ENCODE measurements around the gene EPB41L5. TPM values are rescaled to one million over a fixed set of nuclear protein-coding genes. Genes with fewer than 3 reads are reported as not detected.

Gene EPB41L5
- total and polyA plus RNA-seq, 9 of the 15 experiments (the other 6 are each of a cell fraction or from before 2014, with no cell fraction given), result 2.3 to 14.1 (median 8.2) TPM

GRCh38 chr2:120105360-120105759, 92.5 kb downstream of the EPB41L5 start:
- POLR2A ChIA-PET, result no interaction called here
- ATAC-seq (no peak), FAIRE-seq (no peak), DNase-seq (ENCODE audit: extremely low read depth in 1 of 4, low spot score in 3 of 4) (no peak)
- H3K27me3 ChIP-seq (ENCODE audit: control insufficient read depth in 2 of 2, insufficient read depth in 2 of 2, low read length in 2 of 2), result no peaks in the 10 kb centered on the region
- CTCF ChIA-PET (ENCODE audit: low intra/inter-chr PET ratio), result no interaction called here
- WGBS (ENCODE audit: insufficient coverage, low coverage, missing lambda C conversion rate), result 76% methylated on average over 2 of the region's 2 CpGs
- no TSS peak for BruUV-seq (replicated peaks)
- no peak overlapping the region for H3K4me3 ChIP-seq
- no peaks in the 10 kb centered on the region; a peak in 1 of 5 replicates for H3K4me1 ChIP-seq (replicated peaks in 1 of 2; ENCODE audit: control insufficient read depth in 2 of 2, insufficient read depth in 2 of 2, low read length in 2 of 2)
- no peaks in the 10 kb centered on the region for H3K36me3 ChIP-seq (ENCODE audit: control insufficient read depth, insufficient read depth, low read length)
- no peak overlapping the region for H3K9ac ChIP-seq (ENCODE audit: insufficient read depth in 1 of 2, low read depth in 2 of 2, low read length in 2 of 2)
- no peaks in the 10 kb centered on the region for H3K9me3 ChIP-seq (replicated peaks; ENCODE audit: control insufficient read depth, insufficient read depth, low read depth, low read length)
- TF ChIP-seq CLOCK (CRISPR knock-in tag; IDR thresholded peaks at IDR 0.05; ENCODE audit: borderline replicate concordance), result no peak
- intact Hi-C loops (cut with micrococcal nuclease) (no loop called here), in situ Hi-C loops (cut with MboI) (no loop called here)
- H3K9me1 ChIP-seq (ENCODE audit: control insufficient read depth, insufficient read depth, low read length), result no peaks in the 10 kb centered on the region
- no peak overlapping the region for H3K4me2 ChIP-seq (ENCODE audit: insufficient read depth, low read length)
- H4K20me1 ChIP-seq (replicated peaks; ENCODE audit: control insufficient read depth, insufficient read depth, low read length), result 0 out of 2 replicates have a peak, but pooled peaks cover 3% of the 10 kb centered on the region
- H2AFZ ChIP-seq (ENCODE audit: low read depth, low read length), result no peak overlapping the region
- H3K27ac ChIP-seq (ENCODE audit: extremely low read depth, low read depth, low read length), result no peak overlapping the region
- no peaks in the 10 kb centered on the region for H3K79me2 ChIP-seq (ENCODE audit: control insufficient read depth, insufficient read depth, low read length)

- no TSS peak for BruUV-seq (replicated peaks)
- in situ Hi-C loops (cut with MboI) (no loop called here), intact Hi-C loops (cut with micrococcal nuclease) (loop anchor here (2.0 kb wide), 1 partner anchor 69 kb away; no protein-coding TSS in a partner anchor)
- ChIA-PET CTCF (ENCODE audit: low intra/inter-chr PET ratio) (interaction anchor here (0.6 kb wide), 1 partner anchor 93 kb away, joined by 5 read pairs; no protein-coding TSS in a partner anchor), POLR2A (interaction anchor here (0.5 kb wide), 1 partner anchor 209 kb away, joined by 3 read pairs; no protein-coding TSS in a partner anchor)
- Histone ChIP-seq H3K9me1 (ENCODE audit: control insufficient read depth, insufficient read depth, low read length) (no peaks in the 10 kb centered on the region), H3K36me3 (ENCODE audit: control insufficient read depth, insufficient read depth, low read length) (no peaks in the 10 kb centered on the region), H3K79me2 (ENCODE audit: control insufficient read depth, insufficient read depth, low read length) (no peaks in the 10 kb centered on the region), H3K4me2 (ENCODE audit: insufficient read depth, low read length) (no peak overlapping the region), H3K4me3 (no peak overlapping the region), H3K9ac (ENCODE audit: insufficient read depth in 1 of 2, low read depth in 2 of 2, low read length in 2 of 2) (no peak overlapping the region), H3K27ac (ENCODE audit: extremely low read depth, low read depth, low read length) (no peak overlapping the region), H3K27me3 (ENCODE audit: control insufficient read depth in 2 of 2, insufficient read depth in 2 of 2, low read length in 2 of 2) (0 out of 5 replicates have a peak, but pooled peaks cover 0 to 2% of the 10 kb centered on the region in 2 experiments), H2AFZ (ENCODE audit: low read depth, low read length) (no peak overlapping the region), H3K9me3 (replicated peaks; ENCODE audit: control insufficient read depth, insufficient read depth, low read depth, low read length) (no peaks in the 10 kb centered on the region), H4K20me1 (replicated peaks; ENCODE audit: control insufficient read depth, insufficient read depth, low read length) (0 out of 2 replicates have a peak, but pooled peaks cover 3% of the 10 kb centered on the region), H3K4me1 (replicated peaks in 1 of 2; ENCODE audit: control insufficient read depth in 2 of 2, insufficient read depth in 2 of 2, low read length in 2 of 2) (no peaks in the 10 kb centered on the region; a peak in 1 of 5 replicates)
- ATAC-seq, result no peak
- FAIRE-seq, result no peak
- TF ChIP-seq TAF9B (IDR thresholded peaks at IDR 0.05; ENCODE audit: partially characterized antibody) (no peak), DPF2 (IDR thresholded peaks at IDR 0.05) (no peak), ZNF184 (CRISPR knock-in tag; IDR thresholded peaks at IDR 0.05) (no peak), PHF21A (IDR thresholded peaks at IDR 0.05; ENCODE audit: borderline replicate concordance, low read depth) (no peak), RBM14 (IDR thresholded peaks at IDR 0.05; ENCODE audit: borderline replicate concordance, insufficient read depth, low read depth, low read length) (no peak)
- DNase-seq (ENCODE audit: extremely low read depth in 1 of 4, low spot score in 3 of 4), result no peak
These were observed 95.2 kb downstream of the EPB41L5 start for GRCh38 chr2:120108049-120108448.
